Measurements from ENCODE around the gene CRACR2B.

- TF ChIP-seq CTCF (conservative IDR thresholded peaks at IDR 0.05 in 1 of 2, IDR thresholded peaks at IDR 0.05 in 1 of 2; ENCODE audit: extremely low read depth in 1 of 2, insufficient read depth in 1 of 2, low read depth in 1 of 2, low read length in 2 of 2) = no peak
- no peak for TF ChIP-seq EZH2 (IDR thresholded peaks at IDR 0.05; ENCODE audit: borderline replicate concordance, low read length)
Observed at GRCh38 chr11:792873-793272, 34.8 kb upstream of the CRACR2B start.

Measured in mammary epithelial cell (primary cell).